Measurements from ENCODE around the gene HSP90AB1.

The HSP90AB1 gene

DNA sequence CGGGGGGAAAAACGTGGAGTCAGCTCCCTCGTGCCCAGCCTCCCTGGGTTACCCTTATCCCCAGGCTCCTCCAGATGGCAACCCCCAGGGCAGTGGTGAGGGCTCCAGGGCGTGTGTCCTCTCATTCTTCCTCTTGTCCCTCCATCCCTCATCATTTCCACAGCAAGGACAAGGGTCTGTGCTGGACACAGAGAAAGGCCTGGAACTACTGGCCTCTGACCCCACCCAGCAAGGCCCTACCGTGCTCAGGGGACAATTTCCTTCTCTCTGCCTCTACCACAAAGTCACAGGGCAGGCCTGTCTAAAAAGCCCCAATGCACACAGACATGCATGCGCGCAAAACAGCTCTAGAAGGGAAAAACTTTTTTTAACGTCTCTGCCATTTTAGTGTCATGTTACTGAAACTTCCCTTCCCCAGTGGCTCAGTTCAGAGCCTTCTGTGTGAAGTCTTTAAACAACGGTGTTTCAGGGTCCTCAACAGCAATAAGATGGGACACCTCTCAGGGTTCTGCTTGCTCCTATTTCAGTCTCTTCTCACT, 11.5 kb downstream of the HSP90AB1 start:
- Histone ChIP-seq H3K9ac (ENCODE audit: low read length) (no peak overlapping the region), H3K27me3 (ENCODE audit: control insufficient read depth, insufficient read depth, low read length) (no peaks in the 10 kb centered on the region), H3K4me1 (ENCODE audit: control insufficient read depth, insufficient read depth, low read length) (peaks cover 24% of the 10 kb centered on the region), H3K27ac (ENCODE audit: low read depth, low read length) (no peak overlapping the region), H3K4me3 (ENCODE audit: low read depth, low read length) (no peak overlapping the region), H3K36me3 (ENCODE audit: control insufficient read depth, insufficient read depth, low read length) (peaks cover 43% of the 10 kb centered on the region), H3K9me3 (ENCODE audit: control insufficient read depth, insufficient read depth, low read depth, low read length) (no peaks in the 10 kb centered on the region)

DNA sequence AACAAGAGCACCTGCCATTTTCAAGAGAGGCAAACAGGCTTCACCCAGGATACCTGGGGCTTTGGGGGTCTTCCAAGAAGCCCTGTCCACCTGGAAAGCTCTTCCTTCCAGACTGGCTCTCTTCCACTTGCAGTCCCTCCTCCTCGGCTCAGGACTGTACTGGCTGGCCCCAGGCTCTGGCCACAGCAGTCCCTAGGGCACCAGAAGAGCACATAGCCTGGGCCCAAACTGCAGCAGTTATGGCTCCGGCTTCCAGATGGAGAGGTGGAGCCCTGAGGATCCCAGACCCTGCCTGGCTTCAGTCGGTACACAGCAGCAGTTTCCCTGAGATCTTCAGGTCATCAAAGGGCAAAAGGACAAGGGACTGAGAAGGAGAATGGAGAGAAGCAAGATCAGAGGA, 12.0 kb downstream of the HSP90AB1 start:
- peaks cover 30% of the 10 kb centered on the region for H3K4me1 ChIP-seq (ENCODE audit: control insufficient read depth, insufficient read depth, low read length)
- H3K9me3 ChIP-seq (ENCODE audit: control insufficient read depth, insufficient read depth, low read depth, low read length), result no peaks in the 10 kb centered on the region
- no peaks in the 10 kb centered on the region for H3K27me3 ChIP-seq (ENCODE audit: control insufficient read depth, insufficient read depth, low read length)
- no peak overlapping the region for H3K9ac ChIP-seq (ENCODE audit: low read length)
- no peak overlapping the region for H3K27ac ChIP-seq (ENCODE audit: low read depth, low read length)
- no peak overlapping the region for H3K4me3 ChIP-seq (ENCODE audit: low read depth, low read length)
- H3K36me3 ChIP-seq (ENCODE audit: control insufficient read depth, insufficient read depth, low read length), result peaks cover 38% of the 10 kb centered on the region

DNA sequence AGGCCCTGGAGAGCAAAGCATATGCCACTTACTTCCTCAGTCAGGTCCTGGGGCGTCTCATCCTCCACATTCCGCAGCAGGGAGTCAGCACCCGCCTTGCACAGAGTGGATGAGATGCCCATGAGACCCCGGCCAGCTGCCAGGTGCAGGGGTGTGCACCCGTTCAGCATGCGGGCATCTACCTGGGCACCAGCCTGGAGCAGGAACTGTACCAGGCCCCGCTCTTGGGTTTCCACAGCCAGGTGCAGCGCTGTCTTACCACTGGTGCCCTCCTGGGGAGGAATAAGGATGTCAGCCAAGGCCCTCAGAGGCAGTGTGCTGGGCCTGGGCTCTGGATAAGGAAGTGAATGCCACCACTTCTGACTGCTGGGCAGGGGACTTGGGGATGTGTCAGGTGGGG, 13.1 kb downstream of the HSP90AB1 start:
- peaks cover 27% of the 10 kb centered on the region for H3K36me3 ChIP-seq (ENCODE audit: control insufficient read depth, insufficient read depth, low read length)
- no peak overlapping the region for H3K27ac ChIP-seq (ENCODE audit: low read depth, low read length)
- H3K9me3 ChIP-seq (ENCODE audit: control insufficient read depth, insufficient read depth, low read depth, low read length), result no peaks in the 10 kb centered on the region
- H3K4me1 ChIP-seq (ENCODE audit: control insufficient read depth, insufficient read depth, low read length), result peaks cover 38% of the 10 kb centered on the region
- no peak overlapping the region for H3K9ac ChIP-seq (ENCODE audit: low read length)
- H3K4me3 ChIP-seq (ENCODE audit: low read depth, low read length), result no peak overlapping the region
- no peaks in the 10 kb centered on the region for H3K27me3 ChIP-seq (ENCODE audit: control insufficient read depth, insufficient read depth, low read length)

DNA sequence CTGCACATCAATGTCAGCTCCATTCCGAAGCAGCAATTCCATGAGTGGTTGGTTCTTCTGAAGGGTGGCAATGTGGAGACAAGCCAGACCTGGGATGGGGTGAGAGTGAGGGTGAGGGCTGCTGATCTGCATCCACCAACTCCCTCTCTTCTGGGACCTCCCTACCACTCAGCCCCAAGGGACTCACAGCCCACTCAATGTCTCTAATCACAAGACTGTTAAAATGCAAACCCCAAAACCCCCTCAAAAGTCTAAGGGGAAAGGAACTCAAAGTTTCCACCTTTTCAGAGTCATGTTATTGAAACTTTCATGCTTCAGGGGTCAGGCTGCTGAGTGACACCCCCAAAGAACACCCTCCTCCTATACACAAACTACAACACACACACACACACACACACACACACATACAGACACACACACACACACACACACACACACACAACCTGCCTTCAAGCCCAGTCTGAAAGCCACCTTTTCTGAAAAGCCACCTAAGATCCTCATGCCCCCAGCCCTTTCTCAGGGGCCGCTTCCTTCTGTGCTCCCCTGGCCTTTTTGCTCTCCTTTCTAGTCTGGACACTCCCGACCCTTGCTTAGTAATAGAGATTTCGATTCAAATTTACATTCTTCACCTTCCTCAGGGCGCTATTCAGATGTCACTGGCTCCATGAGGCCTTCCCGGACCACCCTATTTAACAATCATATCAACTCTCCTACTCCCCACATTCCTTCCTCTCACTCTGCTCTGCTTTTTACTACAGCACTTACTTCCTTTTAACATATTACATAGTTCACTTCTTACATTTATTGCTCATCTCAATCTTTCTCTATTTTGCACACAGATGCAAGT, 13.8 kb downstream of the HSP90AB1 start:
- no peaks in the 10 kb centered on the region for H3K27me3 ChIP-seq (ENCODE audit: control insufficient read depth, insufficient read depth, low read length)
- no peak overlapping the region for H3K9ac ChIP-seq (ENCODE audit: low read length)
- no peak overlapping the region for H3K4me3 ChIP-seq (ENCODE audit: low read depth, low read length)
- H3K4me1 ChIP-seq (ENCODE audit: control insufficient read depth, insufficient read depth, low read length), result peaks cover 39% of the 10 kb centered on the region
- peaks cover 20% of the 10 kb centered on the region for H3K36me3 ChIP-seq (ENCODE audit: control insufficient read depth, insufficient read depth, low read length)
- no peaks in the 10 kb centered on the region for H3K9me3 ChIP-seq (ENCODE audit: control insufficient read depth, insufficient read depth, low read depth, low read length)
- H3K27ac ChIP-seq (ENCODE audit: low read depth, low read length), result no peak overlapping the region

DNA sequence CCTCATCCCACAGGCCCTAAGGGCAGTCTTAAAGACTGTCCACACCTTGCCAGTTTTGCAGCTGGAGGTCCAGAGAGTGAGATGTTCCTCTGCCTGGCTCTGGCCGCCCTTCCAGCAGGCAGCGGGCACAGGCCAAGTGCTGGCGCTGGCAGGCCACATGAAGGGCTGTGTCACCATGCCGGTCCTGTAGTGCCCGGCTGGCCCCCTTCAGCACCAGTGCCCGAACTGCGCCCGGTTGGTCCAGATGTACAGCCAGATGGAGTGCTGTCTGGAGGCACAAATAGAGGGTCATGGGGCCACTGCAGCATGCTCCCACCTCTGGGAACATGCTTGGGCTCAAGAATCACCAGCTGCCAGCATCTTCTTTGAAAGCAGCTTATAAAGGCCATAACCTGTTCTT, 14.7 kb downstream of the HSP90AB1 start:
- Histone ChIP-seq H3K9me3 (ENCODE audit: control insufficient read depth, insufficient read depth, low read depth, low read length) (no peaks in the 10 kb centered on the region), H3K27ac (ENCODE audit: low read depth, low read length) (no peak overlapping the region), H3K4me1 (ENCODE audit: control insufficient read depth, insufficient read depth, low read length) (peaks cover 34% of the 10 kb centered on the region), H3K4me3 (ENCODE audit: low read depth, low read length) (no peak overlapping the region), H3K27me3 (ENCODE audit: control insufficient read depth, insufficient read depth, low read length) (no peaks in the 10 kb centered on the region), H3K9ac (ENCODE audit: low read length) (no peak overlapping the region), H3K36me3 (ENCODE audit: control insufficient read depth, insufficient read depth, low read length) (peaks cover 19% of the 10 kb centered on the region)

DNA sequence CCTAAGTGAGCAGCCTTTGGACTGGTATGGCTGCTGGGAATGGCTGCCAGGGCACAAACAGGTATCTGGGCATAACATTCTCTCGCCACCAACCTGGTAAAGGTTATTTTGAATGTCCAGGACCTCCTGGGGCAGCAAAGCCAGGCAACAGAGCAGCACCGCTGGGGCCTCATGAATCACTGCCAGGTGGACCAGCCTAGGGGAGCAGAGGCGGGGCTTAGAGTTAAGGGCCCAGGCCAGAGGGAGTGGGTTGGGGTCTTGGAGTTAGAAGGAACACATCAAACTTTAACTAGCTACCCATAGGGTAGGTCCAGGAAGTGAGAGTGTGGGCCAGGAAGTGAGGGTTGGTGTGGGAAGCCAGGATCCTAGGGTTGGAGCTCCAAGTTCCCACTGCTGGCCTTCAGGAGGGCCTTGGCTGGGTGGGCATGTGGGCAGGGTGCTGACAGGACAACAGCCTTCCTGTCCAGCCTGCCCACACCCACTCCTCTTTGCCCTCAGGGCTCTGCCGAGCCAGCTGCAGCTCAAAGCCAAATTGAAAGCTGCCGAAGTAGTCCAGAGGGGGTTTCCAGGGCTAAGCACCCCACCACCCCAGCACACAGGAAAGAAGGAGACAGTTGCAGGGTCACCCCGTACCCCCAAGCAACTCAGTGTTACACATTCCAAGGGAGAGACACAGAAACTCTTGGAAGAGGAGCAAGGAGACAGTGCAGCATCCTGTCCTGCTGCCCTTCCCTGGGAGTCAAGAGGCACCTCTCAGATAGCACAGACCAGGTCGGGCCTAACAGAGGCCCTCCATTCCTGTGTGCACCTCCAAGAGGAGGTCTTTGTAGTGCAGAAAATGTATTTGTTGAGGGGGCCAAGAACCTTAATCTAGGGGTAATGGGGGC, 15.8 kb downstream of the HSP90AB1 start:
- H3K36me3 ChIP-seq (ENCODE audit: control insufficient read depth, insufficient read depth, low read length), result peaks cover 19% of the 10 kb centered on the region
- H3K4me1 ChIP-seq (ENCODE audit: control insufficient read depth, insufficient read depth, low read length), result peaks cover 32% of the 10 kb centered on the region
- no peaks in the 10 kb centered on the region for H3K27me3 ChIP-seq (ENCODE audit: control insufficient read depth, insufficient read depth, low read length)
- no peaks in the 10 kb centered on the region for H3K9me3 ChIP-seq (ENCODE audit: control insufficient read depth, insufficient read depth, low read depth, low read length)
- H3K27ac ChIP-seq (ENCODE audit: low read depth, low read length), result no peak overlapping the region
- H3K4me3 ChIP-seq (ENCODE audit: low read depth, low read length), result peak overlapping the region; percentile 87; the same call in 1 of the 2 replicates
- H3K9ac ChIP-seq (ENCODE audit: low read length), result no peak overlapping the region

DNA sequence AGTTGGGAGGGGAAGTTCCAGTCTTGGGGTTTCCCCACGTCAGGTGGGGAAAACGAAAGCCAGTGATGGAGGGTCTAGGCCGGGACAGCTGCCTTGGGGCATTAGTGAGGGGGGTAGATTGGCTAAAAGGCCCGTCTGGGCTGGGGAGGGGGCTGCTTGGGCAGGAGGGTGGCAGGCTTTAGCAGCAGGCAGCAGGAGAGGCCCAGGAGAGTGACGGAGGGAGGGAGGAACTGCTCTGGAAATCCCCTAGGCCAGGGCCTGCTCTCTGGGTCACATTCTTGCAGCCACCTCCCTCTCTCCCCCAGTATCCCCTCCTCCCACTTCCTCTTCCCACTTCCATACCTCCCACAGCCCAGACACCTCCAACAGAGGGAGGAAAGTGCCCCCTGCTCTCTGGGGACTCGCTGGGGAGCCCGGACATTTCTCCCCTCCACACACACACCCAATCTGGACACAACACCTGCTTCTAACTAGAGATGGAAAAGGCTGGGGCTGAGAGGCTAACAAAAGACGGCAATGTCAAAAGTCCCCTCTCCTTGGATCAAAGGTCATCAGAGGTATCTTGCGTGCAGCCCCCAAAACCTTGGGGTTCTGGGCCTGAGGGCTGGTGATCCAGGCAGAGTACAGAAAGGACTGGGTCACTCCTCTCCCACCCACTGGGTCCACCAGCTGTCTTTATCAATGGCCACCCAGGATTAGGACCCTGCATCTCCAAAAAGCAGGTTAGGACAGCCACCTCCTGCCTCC, 16.6 kb downstream of the HSP90AB1 start:
- Histone ChIP-seq H3K4me1 (ENCODE audit: control insufficient read depth, insufficient read depth, low read length) (peaks cover 32% of the 10 kb centered on the region), H3K27me3 (ENCODE audit: control insufficient read depth, insufficient read depth, low read length) (peaks cover 4% of the 10 kb centered on the region; the same call in 1 of the 2 replicates), H3K27ac (ENCODE audit: low read depth, low read length) (no peak overlapping the region), H3K9ac (ENCODE audit: low read length) (no peak overlapping the region), H3K4me3 (ENCODE audit: low read depth, low read length) (peak overlapping the region; percentile 87), H3K9me3 (ENCODE audit: control insufficient read depth, insufficient read depth, low read depth, low read length) (no peaks in the 10 kb centered on the region), H3K36me3 (ENCODE audit: control insufficient read depth, insufficient read depth, low read length) (peaks cover 18% of the 10 kb centered on the region)

DNA sequence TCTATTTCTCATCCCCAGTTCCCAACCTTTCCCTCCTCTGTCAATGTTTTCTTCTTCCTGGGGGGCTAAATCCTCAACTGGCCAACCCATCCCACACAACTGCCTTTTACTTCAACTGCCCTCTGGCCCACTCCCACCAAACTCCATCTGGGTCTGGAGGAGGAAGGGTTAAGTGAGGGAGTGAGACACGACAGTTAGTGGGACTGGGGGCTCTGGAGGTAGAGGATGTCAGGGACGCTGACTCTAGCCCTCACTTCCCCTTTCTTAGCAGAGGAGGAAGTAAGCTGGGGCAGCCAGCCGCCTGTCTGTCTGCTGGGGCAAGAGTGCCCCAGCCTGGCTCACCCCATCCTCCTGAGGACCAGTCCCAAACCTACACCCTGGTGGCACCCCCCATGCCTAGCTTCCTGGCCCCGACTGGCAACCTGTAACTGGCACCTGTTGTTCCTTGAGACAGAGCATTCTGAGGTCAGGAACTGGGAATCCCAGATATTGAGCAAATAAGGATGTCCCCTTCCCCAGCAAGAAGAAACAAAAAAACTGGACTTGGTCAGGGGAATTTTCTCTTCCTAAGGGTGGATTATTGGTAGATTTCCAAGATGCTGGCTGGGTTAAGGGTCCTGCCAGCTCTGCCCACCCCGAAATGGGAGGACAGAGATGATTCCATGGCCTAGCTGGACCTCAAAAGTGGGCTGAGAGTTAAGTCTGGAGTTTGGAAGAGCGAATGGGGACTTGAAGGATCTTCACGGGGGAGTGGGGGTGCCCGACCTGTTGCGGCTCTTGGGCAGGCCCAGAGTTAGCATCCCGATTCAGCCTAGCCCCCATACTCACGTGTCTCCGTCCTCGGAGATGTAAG, 17.5 kb downstream of the HSP90AB1 start:
- H3K36me3 ChIP-seq (ENCODE audit: control insufficient read depth, insufficient read depth, low read length), result peaks cover 11% of the 10 kb centered on the region
- H3K4me1 ChIP-seq (ENCODE audit: control insufficient read depth, insufficient read depth, low read length), result peaks cover 35% of the 10 kb centered on the region
- H3K27ac ChIP-seq (ENCODE audit: low read depth, low read length), result no peak overlapping the region
- peaks cover 12% of the 10 kb centered on the region for H3K27me3 ChIP-seq (ENCODE audit: control insufficient read depth, insufficient read depth, low read length)
- H3K9me3 ChIP-seq (ENCODE audit: control insufficient read depth, insufficient read depth, low read depth, low read length), result no peaks in the 10 kb centered on the region
- peak overlapping the region; percentile 87 for H3K4me3 ChIP-seq (ENCODE audit: low read depth, low read length)
- peak overlapping the region; percentile 59 for H3K9ac ChIP-seq (ENCODE audit: low read length)

DNA sequence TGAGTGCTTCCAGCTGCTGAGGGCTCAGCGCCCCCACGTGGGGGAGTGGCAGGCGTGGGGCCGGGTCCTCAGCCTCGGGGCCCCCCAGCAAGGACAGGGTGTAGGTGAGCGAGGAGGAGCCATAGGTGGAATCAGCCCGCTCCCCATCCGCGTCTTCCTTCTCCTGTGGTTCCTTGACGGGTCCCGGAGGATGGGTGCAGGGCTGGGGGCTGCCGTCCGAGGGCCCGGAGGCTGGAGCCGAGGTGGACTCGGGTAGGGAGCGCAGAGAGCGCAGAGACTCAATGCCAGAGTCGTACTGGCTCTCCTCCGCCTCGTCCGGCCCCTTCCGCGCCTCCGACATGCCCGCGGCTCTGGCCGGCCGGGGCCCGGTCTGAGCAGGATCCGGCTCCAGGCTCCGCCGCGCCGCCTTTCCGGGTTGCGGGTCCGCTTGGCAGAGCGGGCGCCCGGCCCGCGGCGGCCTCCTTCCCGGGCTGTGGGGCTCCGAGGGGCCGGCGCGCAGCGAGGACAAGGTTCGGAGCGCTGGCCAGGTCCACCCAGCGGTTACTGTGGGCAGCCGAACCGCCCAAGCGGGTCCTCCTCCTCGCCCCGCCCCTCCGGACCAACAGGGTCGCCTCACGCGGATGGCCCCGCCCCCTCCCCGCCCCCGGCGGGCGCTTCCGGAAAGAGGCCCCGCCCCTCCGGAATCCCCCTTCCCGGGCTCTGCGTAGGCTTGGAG, 18.3 kb downstream of the HSP90AB1 start, which contains the start of gene NFKBIE:
NFKBIE (minus strand) TSS at position 545 of the 715 bp plus-strand sequence; CDS start at position 340, 205 bp downstream.
- Histone ChIP-seq H3K36me3 (ENCODE audit: control insufficient read depth, insufficient read depth, low read length) (peaks cover 6% of the 10 kb centered on the region), H3K27ac (ENCODE audit: low read depth, low read length) (peak within 1 kb of the TSS; percentile 20; the same call in 1 of the 2 replicates), H3K4me1 (ENCODE audit: control insufficient read depth, insufficient read depth, low read length) (peaks cover 35% of the 10 kb centered on the region), H3K4me3 (ENCODE audit: low read depth, low read length) (peak within 1 kb of the TSS; percentile 87), H3K9me3 (ENCODE audit: control insufficient read depth, insufficient read depth, low read depth, low read length) (no peaks in the 10 kb centered on the region), H3K9ac (ENCODE audit: low read length) (peak within 1 kb of the TSS; percentile 59), H3K27me3 (ENCODE audit: control insufficient read depth, insufficient read depth, low read length) (peaks cover 20% of the 10 kb centered on the region)

Measured in HUES6 (cell line).